ACHN (cell line): ENCODE results near the gene TSPAN15.
A peak's percentile ranks its signal among the peaks of the same experiment; 100 is the strongest.
"Not testable (repeated sequence)": the region's sequence is repeated elsewhere in the genome, so short reads cannot be mapped to it uniquely, and the experiment has no call there.

Experiments used
- DNase-seq: peaks from one replicate; pipeline ENCODE4 v3.0.0-alpha.2; 2015
- in situ Hi-C: cut with HindIII; loops from 2 replicates; pipeline ENCODE4 v1.10.0; 2017; ENCODE audit warnings: low sequenced_read_pairs, low pct_ligation_motif_present, low pct_unique_long_range_greater_than_20kb

TSPAN15 gene

GRCh38 chr10:69438536-69439349 is 12.5 kb upstream of the TSPAN15 start:
- DNase-seq = peak; percentile 67
- in situ Hi-C loops = no loop called here

- DNase-seq = peak; percentile 88
- in situ Hi-C loops = no loop called here
Measured at GRCh38 chr10:69439350-69439739, 11.9 kb upstream of the TSPAN15 start.

GRCh38 chr10:69439813-69440506 is 11.3 kb upstream of the TSPAN15 start:
- in situ Hi-C loops = no loop called here
- DNase-seq = peak; percentile 49

- in situ Hi-C loops = no loop called here
Measured at GRCh38 chr10:69443354-69443753, 7.9 kb upstream of the TSPAN15 start.

DNA sequence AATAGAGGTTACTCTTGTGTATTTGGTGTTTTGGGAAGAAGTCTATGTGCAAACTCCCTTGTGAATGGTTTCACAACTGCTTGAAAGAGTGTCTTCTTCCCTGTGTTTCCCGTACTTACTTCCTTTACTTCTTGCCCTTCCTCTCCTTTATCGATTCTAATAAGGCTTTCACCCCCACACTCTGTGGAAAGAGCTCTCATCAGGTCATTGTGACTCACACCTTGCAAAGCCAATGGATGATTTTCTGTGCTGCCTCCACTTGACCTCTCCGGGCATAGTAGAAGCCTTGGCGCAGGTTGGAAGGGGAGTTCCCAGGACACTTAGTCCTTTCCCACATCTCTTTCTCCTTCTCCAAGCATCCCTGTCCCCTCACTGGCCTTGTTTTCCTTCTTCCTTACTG is 6.2 kb upstream of the TSPAN15 start:
- in situ Hi-C loops = no loop called here
- DNase-seq = peak; percentile 30

More at GRCh38 chr10:69443354-69443753, 7.9 kb upstream of the TSPAN15 start:
- no peak for DNase-seq

DNA sequence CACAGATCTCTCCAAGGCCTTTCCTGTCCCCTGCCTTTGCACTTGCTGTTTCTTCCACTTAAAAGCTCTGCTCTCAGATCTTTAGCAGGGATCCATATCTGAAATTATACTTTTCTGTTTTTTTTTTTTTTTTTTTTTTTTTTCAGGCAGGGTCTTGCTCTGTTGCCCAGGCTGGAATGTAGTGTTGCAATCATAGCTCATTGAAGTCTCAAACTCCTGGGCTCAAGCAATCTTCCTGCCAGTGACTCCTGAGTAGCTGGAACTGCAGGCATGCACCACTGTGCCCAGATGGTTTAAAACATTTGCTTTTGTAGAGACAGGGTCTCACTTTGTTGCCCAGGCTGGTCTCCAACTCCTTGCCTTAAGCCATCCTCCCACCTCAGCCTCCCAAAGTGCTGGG is 5.0 kb upstream of the TSPAN15 start:
- in situ Hi-C loops = no loop called here
- DNase-seq = peak; percentile 30

GRCh38 chr10:69446650-69447151 is 4.6 kb upstream of the TSPAN15 start:
- peak; percentile 89 for DNase-seq
- in situ Hi-C loops = no loop called here

DNA sequence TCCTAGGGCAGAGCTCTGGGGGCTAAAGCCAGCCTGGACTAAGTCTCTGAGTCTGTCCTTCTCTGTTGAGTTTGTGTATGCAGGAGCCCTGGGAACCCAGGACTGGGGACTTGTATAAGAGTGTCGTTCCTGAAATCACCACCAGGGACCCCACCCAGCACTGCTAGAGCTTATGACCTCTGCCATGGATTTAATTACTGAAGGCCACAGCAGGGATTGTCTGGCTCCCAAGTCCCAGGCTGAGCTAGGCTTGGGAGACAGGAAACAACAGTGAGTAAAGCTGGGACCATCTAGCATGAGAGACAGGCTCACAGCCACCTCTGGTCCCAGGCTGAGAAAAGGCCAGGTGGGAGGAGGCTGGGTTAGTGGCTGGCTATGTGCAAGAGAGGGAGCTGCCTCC is 1.4 kb upstream of the TSPAN15 start:
- peak; percentile 74 for DNase-seq
- in situ Hi-C loops = no loop called here

DNA sequence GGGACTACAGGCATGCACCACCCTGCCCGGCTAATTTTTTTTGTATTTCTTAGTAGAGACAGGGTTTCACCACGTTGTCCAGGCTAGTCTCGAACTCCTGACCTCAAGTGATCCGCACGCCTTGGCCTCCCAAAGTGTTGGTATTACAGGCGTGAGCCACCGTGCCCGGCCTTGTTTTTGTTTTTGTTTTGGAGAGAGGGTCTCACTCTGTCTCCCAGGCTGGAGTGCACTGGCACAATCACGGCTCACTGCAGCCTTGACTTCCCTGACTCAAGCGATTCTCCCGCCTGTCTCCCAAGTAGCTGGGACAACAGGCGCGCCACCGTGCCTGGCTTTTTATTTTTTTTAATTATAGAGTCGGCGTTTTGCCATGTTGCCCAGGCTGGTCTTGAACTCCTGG is 870 bp upstream of the TSPAN15 start:
- DNase-seq, in situ Hi-C loops: not testable (repeated sequence)

- in situ Hi-C loops = no loop called here
- DNase-seq = peak; percentile 23
Measured at GRCh38 chr10:69451784-69452251, 553 bp downstream of the TSPAN15 start.

DNA sequence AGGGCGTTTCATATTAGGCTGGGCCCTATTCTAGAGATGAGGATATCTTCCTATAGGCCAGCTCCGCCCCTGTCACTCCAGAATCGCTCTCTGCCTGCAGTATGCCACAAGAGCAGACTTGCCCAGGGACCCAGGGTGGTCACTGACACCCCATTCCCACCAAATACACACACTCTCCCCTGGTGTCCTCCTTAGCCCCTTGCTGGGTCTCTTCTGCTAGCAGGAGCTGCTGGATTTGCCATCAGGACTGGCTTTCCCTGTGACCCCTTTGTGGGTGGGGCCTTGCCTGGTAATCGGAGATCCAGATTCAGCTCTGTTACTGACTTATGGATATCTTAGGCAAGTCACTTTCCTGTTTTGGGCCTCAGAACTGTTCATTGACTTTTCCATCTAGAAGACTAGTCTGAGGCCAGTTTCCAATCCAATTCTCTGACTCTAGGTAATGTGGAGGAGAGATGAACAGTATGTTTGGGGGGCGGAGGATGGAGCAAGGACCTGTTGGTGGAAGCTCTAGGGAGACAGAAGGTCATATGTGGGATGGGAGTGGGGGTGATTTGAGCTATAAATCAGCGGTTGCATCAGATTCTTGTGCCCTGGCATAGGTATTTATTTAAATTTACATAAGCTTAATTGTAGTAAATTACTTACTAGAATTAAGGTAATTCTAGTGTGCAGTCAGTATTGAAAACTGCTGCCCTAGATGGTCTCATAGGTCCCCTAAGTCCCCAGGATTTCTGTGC is 1.6 kb downstream of the TSPAN15 start:
- in situ Hi-C loops = no loop called here
- no peak for DNase-seq

GRCh38 chr10:69453795-69454194 is 2.5 kb downstream of the TSPAN15 start:
- in situ Hi-C loops = no loop called here
- DNase-seq = no peak

GRCh38 chr10:69455006-69455763 is 3.9 kb downstream of the TSPAN15 start:
- in situ Hi-C loops = no loop called here
- no peak for DNase-seq

DNA sequence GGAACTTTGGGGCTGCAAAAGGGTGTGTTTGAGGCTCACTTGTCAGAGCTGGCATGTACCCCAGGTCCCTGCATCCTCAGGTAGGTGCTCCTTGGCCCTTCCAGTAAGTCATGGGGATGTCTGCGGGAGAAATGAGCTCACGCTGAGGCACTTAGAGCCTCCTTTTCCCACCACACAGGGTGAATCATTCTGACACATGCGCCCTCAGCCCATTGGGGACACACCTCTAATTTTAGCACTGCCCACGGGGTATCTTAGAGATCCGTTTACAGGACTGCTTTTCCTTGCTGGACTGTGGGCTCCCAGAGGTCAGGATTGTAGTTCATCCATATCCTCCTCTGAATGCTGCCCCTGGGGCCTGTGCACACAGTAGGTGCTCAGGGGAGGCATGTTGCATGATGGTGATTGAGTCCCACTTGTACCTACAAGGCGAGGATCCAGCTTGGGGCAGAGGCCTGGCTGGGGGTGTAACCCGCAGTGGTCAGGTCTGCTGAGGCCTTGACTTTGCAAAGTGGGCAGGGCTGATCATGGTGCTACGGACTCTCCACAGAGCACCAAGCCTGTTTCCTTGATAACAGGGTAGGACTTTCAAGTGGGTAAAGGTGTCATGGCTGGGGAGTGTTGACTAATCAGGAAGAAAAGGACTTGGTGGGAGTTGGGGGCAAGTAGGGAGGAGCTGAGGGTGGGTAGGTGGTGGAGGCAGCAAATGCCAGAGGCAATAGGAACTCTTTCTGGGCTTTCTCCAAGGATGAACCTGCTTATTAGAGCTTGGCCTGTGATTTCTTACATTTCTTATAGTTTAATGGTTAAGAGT is 5.8 kb downstream of the TSPAN15 start:
- DNase-seq = peak; percentile 29
- in situ Hi-C loops = no loop called here

- no peak for DNase-seq
- in situ Hi-C loops = no loop called here
Measured at GRCh38 chr10:69457771-69458237, 6.5 kb downstream of the TSPAN15 start.

DNA sequence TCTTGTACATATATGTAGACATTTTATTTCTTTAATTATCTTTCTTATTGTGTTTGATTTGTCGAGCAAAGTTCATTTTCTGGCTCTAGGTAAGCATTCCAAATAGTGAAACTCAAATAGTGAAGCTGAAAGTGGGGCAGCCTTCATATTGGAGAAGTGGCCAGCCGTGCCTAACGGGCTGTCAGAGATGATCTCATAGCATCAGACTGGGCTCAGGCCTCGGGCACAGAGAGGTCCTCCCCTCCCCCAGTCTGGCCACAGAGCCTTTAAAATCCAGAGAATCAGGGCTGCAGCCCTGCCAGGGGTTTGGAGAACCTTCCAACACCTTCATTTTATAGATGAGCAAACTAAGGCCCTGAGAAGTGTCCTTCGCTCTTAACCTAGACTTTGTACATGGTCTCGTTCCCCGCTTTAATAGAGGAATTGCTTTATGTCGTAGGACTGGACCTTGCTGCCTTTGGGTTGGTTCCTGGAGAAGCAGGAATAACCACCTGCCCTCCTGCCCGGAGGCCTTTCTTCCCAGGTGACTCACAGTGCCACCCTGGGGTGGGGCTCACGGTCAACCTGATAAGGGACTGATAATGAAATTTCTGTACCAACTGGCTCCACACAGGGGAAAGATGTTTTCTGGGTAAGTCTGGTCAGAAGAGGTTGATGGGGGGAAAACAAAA is 7.3 kb downstream of the TSPAN15 start:
- in situ Hi-C loops = no loop called here
- peak; percentile 18 for DNase-seq
